ENCODE measurements around the gene AIG1.
"Not testable (repeated sequence)": the region's sequence is repeated elsewhere in the genome, so short reads cannot be mapped to it uniquely, and the experiment has no call there.

Gene AIG1

DNA sequence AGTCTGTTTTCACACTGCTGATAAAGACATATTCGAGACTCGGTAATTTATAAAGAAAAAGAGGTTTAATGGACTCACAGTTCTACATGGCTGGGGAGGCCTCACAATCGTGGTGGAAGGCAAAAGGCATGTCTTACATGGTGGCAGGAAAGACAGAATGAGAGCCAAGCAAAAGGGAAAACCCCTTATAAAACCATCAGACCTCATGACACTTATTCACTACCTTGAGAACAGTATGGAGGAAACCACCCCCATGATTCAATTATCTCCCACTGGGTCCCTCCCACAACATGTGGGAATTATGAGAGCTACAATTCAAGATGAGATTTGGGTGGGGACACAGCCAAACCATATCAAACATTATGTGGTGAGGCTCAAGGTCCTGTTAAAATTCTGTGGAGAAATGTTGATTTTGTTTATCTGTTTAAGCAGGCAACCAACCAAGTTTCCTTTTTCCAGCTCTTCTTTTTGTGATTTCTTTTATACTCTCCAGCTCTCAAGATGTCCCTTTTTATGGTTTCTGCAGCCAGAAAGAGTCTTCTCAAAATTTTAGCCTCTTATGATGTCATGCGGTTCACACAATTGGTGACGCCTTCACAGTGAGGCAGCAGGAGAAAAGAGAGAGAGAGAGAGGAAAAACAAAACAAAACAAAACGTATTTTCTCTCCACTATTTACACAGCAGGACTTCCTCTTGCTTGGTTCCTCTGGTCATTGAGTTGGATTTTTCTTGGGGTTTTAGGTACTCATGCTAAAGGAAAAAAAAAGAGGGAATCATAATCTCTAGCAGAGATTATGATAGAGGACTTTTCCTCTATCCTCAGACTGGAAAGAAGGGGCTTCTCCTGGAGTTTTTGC lies 18.0 kb downstream of the AIG1 start:
- H3K27me3 ChIP-seq (ENCODE audit: control insufficient read depth in 1 of 2, insufficient read depth in 2 of 2, low read length in 2 of 2), result no peaks in the 10 kb centered on the region
- no peak overlapping the region for H3K27ac ChIP-seq (ENCODE audit: low read depth, low read length)
- no peaks in the 10 kb centered on the region for H3K36me3 ChIP-seq (ENCODE audit: insufficient read depth, low read length)
- no peak overlapping the region for H3K4me3 ChIP-seq (ENCODE audit: low read depth in 1 of 2, low read length in 2 of 2)
- H3K9me3 ChIP-seq (ENCODE audit: low read length), result no peaks in the 10 kb centered on the region
- H3K4me1 ChIP-seq (ENCODE audit: insufficient read depth, low read length), result no peaks in the 10 kb centered on the region
- no peak overlapping the region for H3K9ac ChIP-seq (ENCODE audit: low read length)

DNA sequence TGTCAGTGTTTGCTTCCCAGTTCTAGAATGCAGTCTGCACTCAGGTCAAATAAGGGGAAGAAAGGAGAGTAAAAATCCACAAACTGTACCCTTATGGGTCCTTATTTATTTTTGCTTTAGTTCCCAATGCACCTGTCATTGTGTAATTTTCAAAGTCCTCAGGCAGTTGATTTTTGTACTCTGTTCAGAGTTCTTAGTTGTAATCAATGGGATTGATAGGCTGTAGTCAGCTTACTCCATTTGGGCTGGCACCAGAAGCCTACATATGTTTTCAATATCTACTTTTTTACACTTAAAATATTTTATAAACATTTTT lies 18.6 kb downstream of the AIG1 start:
- Histone ChIP-seq H3K4me1 (ENCODE audit: insufficient read depth, low read length) (no peaks in the 10 kb centered on the region), H3K27ac (ENCODE audit: low read depth, low read length) (no peak overlapping the region), H3K9ac (ENCODE audit: low read length) (no peak overlapping the region), H3K9me3 (ENCODE audit: low read length) (no peaks in the 10 kb centered on the region), H3K27me3 (ENCODE audit: control insufficient read depth in 1 of 2, insufficient read depth in 2 of 2, low read length in 2 of 2) (no peaks in the 10 kb centered on the region), H3K4me3 (ENCODE audit: low read depth in 1 of 2, low read length in 2 of 2) (no peak overlapping the region), H3K36me3 (ENCODE audit: insufficient read depth, low read length) (no peaks in the 10 kb centered on the region)

- H3K27ac ChIP-seq (ENCODE audit: low read depth, low read length); H3K36me3 ChIP-seq (ENCODE audit: insufficient read depth, low read length); H3K9ac ChIP-seq (ENCODE audit: low read length); H3K4me3 ChIP-seq (ENCODE audit: low read depth in 1 of 2, low read length in 2 of 2); H3K4me1 ChIP-seq (ENCODE audit: insufficient read depth, low read length); H3K27me3 ChIP-seq (ENCODE audit: control insufficient read depth in 1 of 2, insufficient read depth in 2 of 2, low read length in 2 of 2); H3K9me3 ChIP-seq (ENCODE audit: low read length): not testable (repeated sequence)
These were observed 21.6 kb downstream of the AIG1 start for GRCh38 chr6:143082274-143082673.

GRCh38 chr6:143084019-143084418 lies 23.3 kb downstream of the AIG1 start:
- H3K4me1 ChIP-seq (ENCODE audit: insufficient read depth, low read length); H3K36me3 ChIP-seq (ENCODE audit: insufficient read depth, low read length); H3K9me3 ChIP-seq (ENCODE audit: low read length); H3K4me3 ChIP-seq (ENCODE audit: low read depth in 1 of 2, low read length in 2 of 2); H3K27me3 ChIP-seq (ENCODE audit: control insufficient read depth in 1 of 2, insufficient read depth in 2 of 2, low read length in 2 of 2); H3K9ac ChIP-seq (ENCODE audit: low read length); H3K27ac ChIP-seq (ENCODE audit: low read depth, low read length): not testable (repeated sequence)

- H3K9me3 ChIP-seq (ENCODE audit: low read length); H3K36me3 ChIP-seq (ENCODE audit: insufficient read depth, low read length); H3K4me3 ChIP-seq (ENCODE audit: low read depth in 1 of 2, low read length in 2 of 2); H3K27ac ChIP-seq (ENCODE audit: low read depth, low read length); H3K9ac ChIP-seq (ENCODE audit: low read length); H3K27me3 ChIP-seq (ENCODE audit: control insufficient read depth in 1 of 2, insufficient read depth in 2 of 2, low read length in 2 of 2); H3K4me1 ChIP-seq (ENCODE audit: insufficient read depth, low read length): not testable (repeated sequence)
These were observed 26.6 kb downstream of the AIG1 start for GRCh38 chr6:143087335-143087734.

- H3K4me1 ChIP-seq (ENCODE audit: insufficient read depth, low read length), result no peaks in the 10 kb centered on the region
- no peak overlapping the region for H3K4me3 ChIP-seq (ENCODE audit: low read depth in 1 of 2, low read length in 2 of 2)
- H3K9me3 ChIP-seq (ENCODE audit: low read length), result no peaks in the 10 kb centered on the region
- H3K36me3 ChIP-seq (ENCODE audit: insufficient read depth, low read length), result no peaks in the 10 kb centered on the region
- H3K9ac ChIP-seq (ENCODE audit: low read length), result no peak overlapping the region
- H3K27me3 ChIP-seq (ENCODE audit: control insufficient read depth in 1 of 2, insufficient read depth in 2 of 2, low read length in 2 of 2), result no peaks in the 10 kb centered on the region
- no peak overlapping the region for H3K27ac ChIP-seq (ENCODE audit: low read depth, low read length)
These were observed 27.2 kb downstream of the AIG1 start for GRCh38 chr6:143087856-143088255.

DNA sequence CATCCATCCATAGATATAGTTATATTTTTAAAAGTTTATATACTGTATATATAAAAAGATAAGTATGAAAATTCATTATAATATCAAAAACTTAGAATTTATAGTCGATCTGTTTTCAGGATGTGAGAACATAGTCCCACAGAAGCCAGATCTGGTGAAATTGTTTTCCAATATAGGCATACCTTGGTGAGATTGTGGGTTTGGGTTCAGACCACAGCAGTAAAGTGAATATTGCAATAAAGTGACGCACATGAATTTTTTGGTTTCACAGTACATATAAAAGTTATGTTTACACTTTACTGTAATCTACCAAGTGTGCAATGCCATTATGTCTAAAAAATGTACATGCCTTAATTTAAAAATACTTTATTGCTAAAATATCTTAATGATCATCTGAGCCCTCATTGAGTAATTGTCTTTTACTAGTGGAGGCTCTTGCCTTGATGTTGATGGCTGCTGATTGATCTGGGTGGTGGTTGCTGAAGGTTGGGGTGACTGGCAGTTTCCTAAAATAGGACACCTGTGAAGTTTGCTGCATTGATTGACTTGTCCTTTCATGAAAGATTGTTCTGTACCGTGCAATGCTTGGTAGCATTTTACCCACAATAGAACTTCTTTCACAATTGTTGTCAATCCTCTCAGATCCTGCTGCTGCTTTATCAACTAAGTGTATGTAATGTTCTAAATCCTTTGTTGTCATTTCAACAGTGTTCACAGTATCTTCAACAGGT lies 29.8 kb downstream of the AIG1 start:
- no peak overlapping the region for H3K4me3 ChIP-seq (ENCODE audit: low read depth in 1 of 2, low read length in 2 of 2)
- no peak overlapping the region for H3K9ac ChIP-seq (ENCODE audit: low read length)
- no peaks in the 10 kb centered on the region for H3K36me3 ChIP-seq (ENCODE audit: insufficient read depth, low read length)
- H3K27me3 ChIP-seq (ENCODE audit: control insufficient read depth in 1 of 2, insufficient read depth in 2 of 2, low read length in 2 of 2), result no peaks in the 10 kb centered on the region
- H3K27ac ChIP-seq (ENCODE audit: low read depth, low read length), result no peak overlapping the region
- H3K9me3 ChIP-seq (ENCODE audit: low read length), result no peaks in the 10 kb centered on the region
- no peaks in the 10 kb centered on the region for H3K4me1 ChIP-seq (ENCODE audit: insufficient read depth, low read length)

DNA sequence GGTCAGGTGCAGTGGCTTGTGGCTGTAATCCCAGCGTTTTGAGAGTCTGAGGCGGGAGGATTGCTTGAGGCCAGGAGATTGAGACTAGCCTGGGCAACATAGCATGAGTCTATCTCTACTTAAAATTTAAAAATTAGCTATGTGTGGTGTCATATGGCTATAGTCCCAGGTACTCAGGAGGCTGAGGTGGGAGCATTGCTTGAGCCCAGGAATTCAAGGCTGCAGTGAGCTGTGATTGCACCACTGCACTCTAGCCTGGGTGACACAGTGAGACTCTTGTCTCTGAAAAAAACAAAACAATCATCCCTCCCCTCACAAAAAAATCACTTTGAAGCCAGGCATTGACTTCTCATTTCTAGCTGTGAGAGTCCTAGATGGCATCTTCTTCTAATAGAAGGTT lies 32.1 kb downstream of the AIG1 start:
- H3K4me1 ChIP-seq (ENCODE audit: insufficient read depth, low read length), result no peaks in the 10 kb centered on the region
- H3K27me3 ChIP-seq (ENCODE audit: control insufficient read depth in 1 of 2, insufficient read depth in 2 of 2, low read length in 2 of 2), result no peaks in the 10 kb centered on the region
- no peaks in the 10 kb centered on the region for H3K9me3 ChIP-seq (ENCODE audit: low read length)
- no peak overlapping the region for H3K27ac ChIP-seq (ENCODE audit: low read depth, low read length)
- no peaks in the 10 kb centered on the region for H3K36me3 ChIP-seq (ENCODE audit: insufficient read depth, low read length)
- no peak overlapping the region for H3K4me3 ChIP-seq (ENCODE audit: low read depth in 1 of 2, low read length in 2 of 2)
- no peak overlapping the region for H3K9ac ChIP-seq (ENCODE audit: low read length)

GRCh38 chr6:143093290-143093689 lies 32.6 kb downstream of the AIG1 start:
- Histone ChIP-seq H3K27ac (ENCODE audit: low read depth, low read length) (no peak overlapping the region), H3K9ac (ENCODE audit: low read length) (no peak overlapping the region), H3K4me3 (ENCODE audit: low read depth in 1 of 2, low read length in 2 of 2) (no peak overlapping the region), H3K27me3 (ENCODE audit: control insufficient read depth in 1 of 2, insufficient read depth in 2 of 2, low read length in 2 of 2) (no peaks in the 10 kb centered on the region), H3K9me3 (ENCODE audit: low read length) (no peaks in the 10 kb centered on the region), H3K36me3 (ENCODE audit: insufficient read depth, low read length) (no peaks in the 10 kb centered on the region), H3K4me1 (ENCODE audit: insufficient read depth, low read length) (no peaks in the 10 kb centered on the region)

GRCh38 chr6:143096403-143096802 lies 35.7 kb downstream of the AIG1 start:
- Histone ChIP-seq H3K4me3 (ENCODE audit: low read depth in 1 of 2, low read length in 2 of 2) (no peak overlapping the region), H3K36me3 (ENCODE audit: insufficient read depth, low read length) (no peaks in the 10 kb centered on the region), H3K27ac (ENCODE audit: low read depth, low read length) (no peak overlapping the region), H3K9me3 (ENCODE audit: low read length) (no peaks in the 10 kb centered on the region), H3K27me3 (ENCODE audit: control insufficient read depth in 1 of 2, insufficient read depth in 2 of 2, low read length in 2 of 2) (no peaks in the 10 kb centered on the region), H3K9ac (ENCODE audit: low read length) (no peak overlapping the region), H3K4me1 (ENCODE audit: insufficient read depth, low read length) (no peaks in the 10 kb centered on the region)

GRCh38 chr6:143097224-143097795 lies 36.6 kb downstream of the AIG1 start:
- Histone ChIP-seq H3K4me1 (ENCODE audit: insufficient read depth, low read length) (no peaks in the 10 kb centered on the region), H3K27ac (ENCODE audit: low read depth, low read length) (no peak overlapping the region), H3K9me3 (ENCODE audit: low read length) (no peaks in the 10 kb centered on the region), H3K4me3 (ENCODE audit: low read depth in 1 of 2, low read length in 2 of 2) (no peak overlapping the region), H3K27me3 (ENCODE audit: control insufficient read depth in 1 of 2, insufficient read depth in 2 of 2, low read length in 2 of 2) (no peaks in the 10 kb centered on the region), H3K36me3 (ENCODE audit: insufficient read depth, low read length) (no peaks in the 10 kb centered on the region), H3K9ac (ENCODE audit: low read length) (no peak overlapping the region)
